Stimulated activated CD4-positive, alpha-beta T cell treated with anti-CD3 and anti-CD28 coated beads, Interleukin-1b, Interleukin-23, amount 100 ng/mL, for 24 hours (primary cell): Measurements from ENCODE around the gene CHRNG.

Experiments
- DNase-seq, 4 experiments: peaks; one replicate each; pipeline ENCODE4 v3.0.0-alpha.2; 2020; ENCODE audit warnings: low read depth in 4 of 4, low spot score in 1 of 4

The CHRNG gene, protein sequence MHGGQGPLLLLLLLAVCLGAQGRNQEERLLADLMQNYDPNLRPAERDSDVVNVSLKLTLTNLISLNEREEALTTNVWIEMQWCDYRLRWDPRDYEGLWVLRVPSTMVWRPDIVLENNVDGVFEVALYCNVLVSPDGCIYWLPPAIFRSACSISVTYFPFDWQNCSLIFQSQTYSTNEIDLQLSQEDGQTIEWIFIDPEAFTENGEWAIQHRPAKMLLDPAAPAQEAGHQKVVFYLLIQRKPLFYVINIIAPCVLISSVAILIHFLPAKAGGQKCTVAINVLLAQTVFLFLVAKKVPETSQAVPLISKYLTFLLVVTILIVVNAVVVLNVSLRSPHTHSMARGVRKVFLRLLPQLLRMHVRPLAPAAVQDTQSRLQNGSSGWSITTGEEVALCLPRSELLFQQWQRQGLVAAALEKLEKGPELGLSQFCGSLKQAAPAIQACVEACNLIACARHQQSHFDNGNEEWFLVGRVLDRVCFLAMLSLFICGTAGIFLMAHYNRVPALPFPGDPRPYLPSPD

DNA sequence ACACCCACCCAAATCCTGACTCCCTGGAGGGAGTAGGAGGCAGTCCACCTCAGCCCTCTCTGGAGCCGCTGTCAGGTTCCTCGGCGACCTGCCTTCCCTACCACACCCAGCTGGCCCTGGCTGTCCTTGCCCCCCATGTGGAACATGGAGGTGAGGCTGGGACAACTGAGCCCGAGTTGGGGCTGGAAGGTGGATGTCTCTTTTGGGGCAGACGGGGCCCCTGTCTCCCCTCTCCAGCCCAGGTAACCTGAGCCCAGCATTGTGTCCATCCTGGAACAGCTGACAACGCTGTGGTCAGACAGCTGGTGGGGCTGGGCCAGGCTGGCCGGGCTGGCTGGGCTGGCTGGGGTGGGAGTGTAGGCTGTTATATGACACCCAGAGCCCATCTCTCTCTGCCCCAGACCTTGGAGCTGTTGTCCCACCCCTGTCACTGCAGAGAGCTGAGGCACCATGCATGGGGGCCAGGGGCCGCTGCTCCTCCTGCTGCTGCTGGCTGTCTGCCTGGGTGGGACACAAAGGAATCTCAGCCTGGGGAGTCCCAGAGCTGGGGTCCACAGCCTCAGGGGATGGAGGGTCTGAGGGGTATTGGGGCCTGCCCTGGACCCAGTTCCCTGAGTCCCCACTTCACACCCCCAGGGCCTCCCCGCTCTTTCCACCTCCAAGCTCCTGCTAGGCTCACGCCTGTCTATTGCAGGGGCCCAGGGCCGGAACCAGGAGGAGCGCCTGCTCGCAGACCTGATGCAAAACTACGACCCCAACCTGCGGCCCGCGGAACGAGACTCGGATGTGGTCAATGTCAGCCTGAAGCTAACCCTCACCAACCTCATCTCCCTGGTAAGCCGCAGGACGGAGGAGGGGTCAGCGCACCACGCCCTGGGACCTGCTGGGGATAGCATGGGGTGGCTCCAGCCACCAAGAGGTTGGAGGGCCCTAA, at the start of gene CHRNG:
CHRNG (plus strand) TSS at position 395 of the 934 bp plus-strand sequence; CDS start at position 451, 56 bp downstream.
- no peak for DNase-seq

DNA sequence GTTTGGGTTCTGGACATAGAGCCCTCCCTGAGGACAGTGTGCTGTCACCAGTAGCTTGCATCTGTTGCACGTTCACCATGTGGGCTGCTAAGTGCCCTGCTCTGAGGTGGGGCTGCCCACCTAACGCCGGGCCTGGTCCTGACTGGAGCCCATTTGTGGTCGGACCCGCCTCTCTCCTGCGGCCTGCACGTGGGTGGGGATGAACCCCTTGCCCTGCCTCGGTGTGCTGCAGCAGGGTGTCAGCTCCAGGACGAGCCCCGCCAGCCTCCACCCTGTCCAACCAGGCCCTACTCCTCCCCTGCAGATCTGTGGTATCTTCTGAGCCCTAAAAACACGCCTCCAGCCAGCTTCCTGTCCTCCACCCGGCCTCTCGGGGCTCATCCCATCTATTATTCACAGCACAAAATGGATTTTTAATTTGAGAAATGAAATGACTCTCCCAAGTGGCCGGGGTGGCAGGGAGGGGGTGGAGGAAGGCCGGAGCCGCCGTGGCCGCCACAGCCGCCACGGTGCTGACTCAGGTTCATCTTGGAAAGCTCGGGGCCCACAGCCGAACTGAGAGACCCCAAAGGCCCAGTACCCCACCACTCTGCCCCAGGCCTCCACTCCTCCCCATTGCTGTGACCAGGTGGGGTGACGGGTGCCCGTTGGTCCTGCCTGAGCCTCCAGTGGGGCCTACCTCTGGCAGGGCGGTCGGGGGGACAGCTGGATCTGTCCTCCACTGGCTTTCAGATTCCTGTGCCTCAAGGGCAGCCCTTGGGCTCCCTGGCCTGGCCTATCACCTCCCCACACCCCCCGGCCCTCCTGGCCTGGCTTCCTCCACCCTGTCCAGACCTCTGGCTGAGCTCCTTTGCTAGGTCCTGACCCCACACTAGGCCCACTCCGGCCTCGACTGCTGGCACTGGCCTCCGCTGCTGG, 49.0 kb upstream of the CHRNG start:
- no peak for DNase-seq

DNA sequence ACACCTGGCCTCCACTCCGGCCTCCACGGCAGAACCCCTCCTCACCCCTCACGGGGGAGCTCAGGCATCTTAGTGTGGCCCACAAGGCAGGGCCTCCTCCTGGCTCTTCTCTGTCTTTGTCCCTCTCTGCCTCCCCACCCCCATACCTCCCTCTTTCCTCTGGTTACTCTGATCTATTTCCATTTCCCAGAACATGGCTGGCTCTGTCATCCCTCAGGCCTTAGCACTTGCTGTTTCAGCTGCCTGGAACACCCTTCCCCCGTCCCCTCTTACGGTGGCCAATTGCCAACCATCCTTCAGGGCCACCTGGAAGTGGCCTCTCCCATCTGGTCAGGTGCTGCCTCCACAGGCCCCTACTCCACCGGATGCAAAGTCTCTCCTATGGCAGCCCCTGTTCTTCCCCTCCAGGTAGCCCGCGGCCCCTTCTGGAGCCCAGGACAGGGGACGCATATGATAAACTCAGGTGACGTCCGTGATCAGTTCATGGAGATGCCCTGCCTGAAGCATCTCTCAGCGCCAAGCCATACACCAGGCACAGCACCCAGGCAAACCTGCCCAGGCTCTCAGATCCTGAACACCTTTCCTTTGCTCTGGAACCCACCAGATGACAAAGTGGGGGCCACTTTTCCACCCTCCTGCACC, 48.2 kb upstream of the CHRNG start:
- DNase-seq: no peak

DNA sequence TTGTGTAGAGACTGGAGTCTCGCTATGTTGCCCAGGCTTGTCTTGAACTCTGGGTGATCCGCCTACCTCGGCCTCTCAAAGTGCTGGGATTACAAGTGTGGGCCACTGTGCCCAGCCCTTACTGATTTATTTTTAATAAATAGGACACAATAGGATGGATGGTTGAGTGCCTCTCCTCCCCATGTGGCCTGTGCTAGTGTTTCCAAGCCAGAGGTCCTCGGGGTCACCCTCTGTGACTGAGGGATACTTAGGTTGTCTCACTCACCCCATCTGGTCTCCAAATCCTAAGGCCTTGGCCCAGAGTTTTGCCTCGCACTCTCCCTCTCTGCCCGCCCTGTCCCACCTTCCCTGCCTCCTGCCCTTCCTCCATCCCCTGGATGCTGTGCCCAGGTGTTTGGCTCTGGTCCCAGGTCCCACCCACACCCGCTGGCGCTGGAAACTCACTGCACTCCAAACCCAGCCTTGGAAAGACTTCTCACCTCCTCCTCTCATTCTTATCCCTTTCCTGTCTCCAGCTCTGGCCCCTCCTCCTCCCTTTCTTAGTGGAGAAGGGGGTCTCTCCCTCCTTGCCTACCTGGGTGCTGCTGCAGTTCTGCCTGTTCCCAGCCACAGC, 47.1 kb upstream of the CHRNG start:
- no peak for DNase-seq

DNA sequence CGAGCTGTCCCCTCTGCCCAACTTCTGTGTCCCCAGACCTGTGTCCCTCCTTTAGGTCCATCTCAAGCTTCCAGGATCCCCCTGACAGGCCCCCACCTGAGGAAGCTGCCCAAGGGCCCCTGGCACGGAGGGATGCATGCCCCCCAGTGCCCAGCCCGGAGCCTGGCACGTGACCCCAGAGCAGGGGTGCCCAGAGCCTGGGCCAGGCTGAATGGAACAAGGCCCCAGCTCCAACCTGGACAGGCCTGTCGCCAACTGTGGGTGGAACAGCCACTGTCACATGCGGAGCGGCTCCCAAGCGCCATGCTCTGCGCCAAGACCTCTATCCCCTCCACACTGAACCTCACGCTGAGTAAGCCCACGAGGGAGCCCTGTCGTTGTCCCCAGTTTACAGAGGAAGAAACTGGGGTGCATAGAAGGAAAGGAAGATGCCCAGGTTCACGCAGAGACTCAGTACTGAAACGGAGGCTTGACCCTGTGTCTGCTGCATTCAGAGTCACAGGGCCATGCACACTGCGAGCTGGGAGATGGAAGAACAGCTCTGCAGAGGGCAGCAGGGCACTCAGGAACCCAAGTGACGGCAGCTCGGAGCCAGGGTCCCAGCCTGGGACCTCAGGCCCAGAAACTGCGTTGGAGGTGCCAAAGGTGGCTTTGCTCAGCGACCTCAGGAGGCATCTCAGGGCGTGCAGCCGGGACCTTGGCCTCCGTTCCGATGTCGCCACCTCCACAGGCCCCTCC, 46.4 kb upstream of the CHRNG start:
- DNase-seq: no peak

DNA sequence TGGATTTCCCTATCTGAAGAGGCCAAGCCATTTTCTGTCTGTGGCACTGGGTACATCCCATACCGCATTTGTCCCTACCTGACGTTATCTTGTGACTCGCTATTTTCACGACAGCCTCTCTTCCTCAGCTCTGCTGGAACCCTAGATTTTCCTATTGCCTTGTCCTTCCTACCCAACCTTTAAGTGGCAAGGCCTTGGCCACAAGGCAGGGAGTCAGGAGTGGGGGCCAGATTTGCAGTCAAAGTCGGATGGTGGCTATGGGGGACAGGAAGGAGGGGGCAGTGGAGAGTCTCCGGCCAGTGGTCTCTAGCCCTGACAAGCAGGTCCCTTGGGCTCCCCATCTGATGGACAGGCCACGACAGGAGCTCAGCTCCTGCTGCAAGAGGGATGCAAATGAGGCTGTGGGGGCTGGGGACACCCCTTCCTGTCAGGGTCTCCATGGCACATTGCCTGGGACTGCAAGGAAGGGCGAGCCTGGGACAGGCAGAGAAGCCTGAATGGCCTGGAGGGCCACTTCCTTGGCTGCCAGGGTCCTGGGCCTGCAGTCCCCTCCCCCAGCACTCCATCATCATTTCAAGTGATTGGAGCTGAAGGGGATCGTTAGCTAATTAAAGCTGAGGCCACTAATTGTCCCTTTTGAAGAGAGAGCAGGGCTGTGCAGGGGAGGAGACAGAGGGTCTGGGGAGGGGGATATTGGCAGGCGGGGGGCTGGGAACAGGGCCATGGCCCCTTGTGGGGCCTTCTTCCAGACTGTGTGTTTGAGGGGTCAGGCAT, 45.6 kb upstream of the CHRNG start:
- DNase-seq: no peak

DNA sequence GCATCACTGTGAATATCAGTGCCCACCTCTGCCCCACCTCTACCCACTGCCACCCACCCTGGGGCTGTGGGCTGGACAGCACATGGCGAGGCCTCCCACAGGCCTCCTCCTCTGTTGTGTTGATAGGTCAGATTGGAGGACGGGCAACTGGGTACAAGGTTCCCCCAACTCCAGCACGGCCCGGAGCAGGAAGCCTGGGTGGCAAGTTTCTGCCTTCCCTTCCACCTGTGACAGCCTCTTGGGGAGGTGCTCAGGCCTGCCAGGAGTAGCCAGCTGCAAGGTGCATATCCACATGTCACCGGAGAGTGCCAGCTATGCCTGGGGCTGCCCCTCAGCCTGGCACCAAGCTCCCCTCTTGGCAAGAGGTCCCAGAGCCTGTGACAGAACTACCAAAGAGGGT, 45.0 kb upstream of the CHRNG start:
- no peak for DNase-seq

DNA sequence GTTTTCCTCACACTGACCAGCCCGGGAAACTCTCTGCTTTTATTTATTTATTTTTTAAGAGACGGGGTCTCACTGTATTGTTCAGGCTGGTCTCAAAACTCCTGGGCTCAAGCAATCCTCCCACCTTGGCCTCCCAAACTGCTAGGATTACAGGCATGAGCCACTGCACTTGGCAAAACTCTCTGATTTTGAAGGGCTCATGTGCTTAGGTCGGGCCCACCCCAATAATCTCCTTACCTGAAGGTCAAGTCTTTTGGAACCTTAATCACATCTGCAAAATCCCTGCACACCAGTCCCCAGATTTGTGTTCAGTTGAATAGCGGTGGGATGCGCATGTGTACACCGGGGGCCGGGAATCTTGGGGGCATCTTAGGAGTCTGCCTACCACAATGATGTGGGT, 44.2 kb upstream of the CHRNG start:
- no peak for DNase-seq

DNA sequence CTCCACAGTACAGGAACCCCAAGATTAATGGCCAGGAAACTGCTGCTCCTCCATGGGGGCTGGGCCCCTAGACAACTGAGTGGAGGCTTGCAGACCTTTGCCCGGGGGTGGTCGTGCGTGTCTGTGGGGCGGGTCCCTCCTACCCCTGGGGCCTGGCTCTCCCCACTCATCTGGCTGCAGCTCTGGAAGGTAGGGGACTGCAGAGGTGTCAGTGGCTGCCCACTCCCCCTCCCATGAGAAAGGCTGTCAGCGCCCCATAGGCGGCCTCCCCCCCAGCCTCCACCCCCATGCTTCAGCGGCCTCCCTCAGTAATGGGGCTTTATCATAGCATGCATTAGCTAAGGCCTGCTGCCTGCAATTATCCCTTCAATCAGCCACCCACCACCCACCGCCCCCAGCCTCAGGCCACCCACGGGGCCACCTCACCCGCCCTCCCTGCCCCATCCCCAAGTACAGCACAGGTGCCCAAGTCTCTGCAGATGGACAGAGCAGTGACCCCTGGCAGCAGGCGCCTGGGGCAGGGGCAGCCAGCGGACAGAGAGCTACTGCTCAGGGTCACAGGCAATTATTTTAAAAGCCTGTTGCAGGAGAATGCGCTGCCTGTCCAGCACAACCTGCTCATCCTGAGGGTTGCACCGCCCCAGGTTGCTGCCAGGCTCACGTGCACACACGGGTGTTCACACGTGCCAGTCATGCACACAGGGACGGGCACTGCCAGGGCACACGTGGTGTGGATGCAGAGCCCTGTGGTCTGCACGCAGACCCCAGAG, 42.8 kb upstream of the CHRNG start:
- DNase-seq: no peak

DNA sequence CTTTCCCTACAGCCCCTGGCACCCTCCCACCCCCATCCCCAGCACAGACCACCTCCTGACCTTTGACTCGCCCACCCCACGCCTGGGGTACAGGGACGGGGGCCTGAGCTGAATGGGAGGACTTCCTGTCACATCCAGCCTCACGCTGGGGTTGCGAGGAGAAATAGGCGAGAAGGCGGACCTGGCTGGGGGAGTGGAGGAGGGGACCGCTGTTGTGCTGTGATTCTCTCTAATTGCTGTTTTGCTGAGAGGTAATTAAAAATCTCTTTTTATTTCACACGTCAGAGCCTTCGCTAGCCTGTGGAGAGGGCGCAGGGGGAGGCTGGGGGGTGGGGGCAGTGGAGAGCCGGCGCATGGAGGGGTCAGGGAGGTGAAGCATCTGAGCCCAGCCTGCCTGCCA, 42.1 kb upstream of the CHRNG start:
- no peak for DNase-seq

DNA sequence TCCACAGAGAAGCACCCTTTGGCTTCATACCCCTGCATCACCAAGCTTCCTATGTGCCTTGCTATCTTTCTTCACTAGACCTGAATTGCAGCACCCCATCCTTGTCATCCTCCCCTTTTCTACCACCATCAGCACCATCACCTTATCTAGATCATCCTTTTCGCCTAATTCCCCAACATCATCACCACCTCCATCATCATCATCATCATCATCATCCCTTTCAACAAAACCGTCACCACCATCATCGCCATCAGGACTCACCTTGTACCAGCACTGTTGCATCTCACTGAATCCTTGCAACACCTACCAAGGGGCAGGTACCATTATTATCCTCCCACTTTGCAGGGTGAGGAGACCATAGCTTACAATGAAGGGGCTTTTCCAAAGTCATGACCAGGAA, 41.0 kb upstream of the CHRNG start:
- no peak for DNase-seq

DNA sequence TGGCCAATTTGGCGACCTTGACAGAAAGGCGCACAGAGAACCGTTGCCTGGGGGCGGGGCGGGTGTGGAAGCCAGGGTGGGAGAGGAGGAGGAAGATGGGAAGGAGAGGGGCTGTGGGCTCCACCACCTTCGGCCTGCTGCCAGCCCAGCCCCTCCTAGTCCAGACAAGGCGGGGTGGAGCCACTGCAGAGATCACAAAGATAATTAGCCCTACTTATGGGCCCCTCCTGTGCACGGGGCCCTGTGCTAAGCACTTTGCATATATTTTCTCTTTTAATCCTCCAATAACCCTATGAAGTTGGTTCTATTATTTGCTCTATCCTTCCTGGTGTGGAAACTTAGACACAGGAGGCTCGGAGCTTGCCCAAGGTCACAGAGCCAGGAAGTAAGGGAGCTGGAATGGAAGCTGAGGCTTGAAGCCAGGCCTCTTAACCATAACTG, 38.1 kb upstream of the CHRNG start:
- DNase-seq: no peak

DNA sequence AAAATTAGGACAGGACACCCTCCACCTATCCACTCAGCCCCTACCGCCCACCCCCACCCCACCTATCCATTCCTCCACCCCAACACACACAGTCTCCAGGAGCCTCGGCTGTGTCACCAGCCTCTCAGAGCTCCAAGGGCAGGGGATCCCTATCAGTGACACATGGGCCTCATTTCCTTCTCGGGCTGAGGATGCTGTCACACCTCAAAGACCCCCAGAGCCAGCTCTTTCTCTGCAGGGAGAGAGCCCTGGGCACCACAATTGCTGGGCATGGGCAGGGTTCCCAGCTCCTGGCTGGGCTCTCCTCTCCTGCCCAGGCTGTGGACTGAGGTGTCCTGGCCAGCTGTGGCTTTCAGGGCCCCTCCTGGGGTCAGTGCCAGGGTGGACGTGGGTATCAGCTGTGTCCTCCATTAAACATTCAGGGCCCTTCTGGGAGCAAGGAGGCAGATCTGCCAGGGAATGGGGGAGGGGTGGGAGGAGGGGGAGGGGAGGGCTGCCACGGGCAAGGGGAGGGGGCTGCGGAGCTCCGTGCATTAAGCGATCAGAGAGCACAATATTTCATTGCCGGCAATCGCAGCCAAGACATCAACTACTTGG, 37.6 kb upstream of the CHRNG start:
- DNase-seq: no peak

DNA sequence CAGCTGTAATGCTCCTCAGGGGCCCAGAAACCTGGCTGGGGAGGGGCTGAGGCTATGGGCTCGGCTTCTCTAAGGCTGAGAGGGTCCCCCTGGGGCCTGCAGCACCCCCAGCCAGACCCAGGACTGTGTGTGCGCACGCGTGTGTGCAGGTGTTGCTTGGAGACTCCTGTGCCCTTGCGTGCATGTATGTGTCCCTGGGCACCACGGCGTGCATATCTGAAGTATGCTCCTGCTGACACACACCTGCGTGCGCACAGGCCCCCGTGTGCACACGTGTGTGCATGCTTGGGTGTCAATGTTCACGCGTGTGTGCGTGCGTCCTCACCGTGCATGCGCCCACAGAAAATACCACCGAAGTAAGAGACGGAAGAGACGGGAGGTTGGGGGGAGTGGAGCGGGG, 37.0 kb upstream of the CHRNG start:
- no peak for DNase-seq

DNA sequence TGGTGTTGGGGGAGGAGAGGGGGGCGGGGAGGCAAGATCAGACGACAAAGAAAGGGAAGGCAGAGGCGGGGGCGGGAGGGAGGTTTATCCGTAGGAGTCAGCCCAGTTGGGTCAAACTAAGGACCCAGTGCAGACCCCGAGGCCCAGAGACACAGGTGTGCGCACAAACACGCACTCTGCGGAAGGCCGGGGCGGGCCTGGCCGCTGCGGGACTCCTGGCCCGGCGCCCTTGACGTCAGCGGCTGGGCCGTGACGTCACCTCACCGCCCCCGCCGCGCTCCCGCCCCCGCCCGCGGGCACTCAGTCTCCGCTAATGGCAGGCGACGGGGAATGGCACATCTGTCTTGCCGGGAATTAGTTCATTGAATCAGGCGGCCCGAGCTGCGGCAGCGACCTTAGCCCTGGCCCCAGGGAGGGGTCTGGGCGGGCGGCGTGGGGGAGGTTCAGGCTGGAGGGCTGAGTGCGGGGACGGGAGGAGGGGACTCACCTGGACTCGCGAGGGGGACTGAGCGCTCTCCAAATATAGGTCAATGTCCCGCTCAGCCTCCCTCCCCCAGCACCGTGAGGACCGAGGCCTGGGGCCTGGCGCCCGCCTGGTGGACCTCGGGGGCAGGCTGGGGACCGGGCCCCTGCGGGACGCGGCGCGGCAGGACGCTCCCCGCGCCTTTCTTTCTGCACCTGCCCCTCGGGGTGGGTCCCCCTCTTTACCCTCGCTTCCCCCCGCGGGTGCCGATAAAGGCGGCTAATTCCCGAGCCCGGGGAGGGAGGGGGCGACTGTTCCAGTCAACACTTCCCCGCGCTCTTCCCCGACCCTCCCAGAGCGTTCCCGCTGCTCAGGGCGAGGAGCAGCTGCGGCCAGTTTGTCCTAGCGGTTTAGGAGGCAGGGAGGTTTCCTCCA, 36.3 kb upstream of the CHRNG start:
- DNase-seq: peak in 1 of 4 experiments; percentile 34

DNA sequence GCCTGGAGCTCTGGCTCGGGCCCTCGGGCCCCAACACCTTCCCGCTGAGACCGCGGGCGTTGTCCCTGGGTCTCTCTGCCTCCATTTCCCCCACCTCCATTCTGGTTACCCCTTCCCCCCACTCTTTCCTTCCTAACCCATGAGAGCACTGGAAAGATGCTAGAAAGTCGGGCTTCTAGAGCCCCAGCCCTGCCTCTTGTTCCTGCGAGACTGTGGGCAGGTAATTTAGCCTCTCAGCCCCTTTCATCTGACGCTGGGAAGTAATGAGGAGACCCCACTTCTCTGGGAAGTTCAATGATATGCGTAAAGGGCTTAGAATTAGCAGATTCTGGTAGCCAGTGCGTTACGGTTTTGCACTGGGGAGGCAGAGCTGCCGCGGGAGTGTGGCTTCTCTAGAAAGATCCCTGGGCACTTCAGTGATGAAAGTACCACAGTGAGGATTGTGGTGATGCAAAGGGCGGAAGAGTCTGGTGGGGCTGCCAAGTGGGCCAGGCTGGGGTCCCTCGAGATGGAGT, 35.6 kb upstream of the CHRNG start:
- DNase-seq: no peak
